CD8-positive, alpha-beta memory T cell (primary cell): Measurements from ENCODE around the gene NARS2. TPM values are rescaled to one million over a fixed set of nuclear protein-coding genes. Genes with fewer than 3 reads are reported as not detected.

Source experiments
- CTCF ChIA-PET: fragments of 350-600 bp; sonication (Branson Sonifier 250); formaldehyde crosslinking; loops from one replicate; lab custom pipeline; 2021; ENCODE audit warnings: antibody characterized with exemption; lab: Charles Lee
- POLR2A ChIA-PET: fragments of 350-600 bp; sonication (Branson Sonifier 250); formaldehyde crosslinking; loops from one replicate; lab custom pipeline; 2021; ENCODE audit warnings: antibody characterized with exemption; lab: Charles Lee
- DNase-seq, 5 donors: peaks; one replicate each; pipeline versions ENCODE4 v3.0.0 to v3.0.0-alpha.2; 2020 to 2022; ENCODE audit warnings: mixed read lengths in 1 of 5
- H3K27ac ChIP-seq: one replicate; pipeline ENCODE4 v1.7.0; 2013; ENCODE audit warnings: low read depth, mild to moderate bottlenecking, low read length, moderate library complexity
- H3K27me3 ChIP-seq: 2 replicates; pipeline ENCODE4 v1.7.0; 2013; ENCODE audit warnings: low read length, mild to moderate bottlenecking; ENCODE audit not compliant: insufficient read depth, poor library complexity, severe bottlenecking
- H3K36me3 ChIP-seq: 2 replicates; pipeline ENCODE4 v1.7.0; 2013; ENCODE audit warnings: mild to moderate bottlenecking, low read length, moderate library complexity; ENCODE audit not compliant: insufficient read depth
- H3K4me1 ChIP-seq: 2 replicates; pipeline ENCODE4 v1.7.0; 2013; ENCODE audit warnings: mild to moderate bottlenecking, low read length, moderate library complexity; ENCODE audit not compliant: insufficient read depth
- H3K4me3 ChIP-seq: 2 replicates; pipeline ENCODE4 v1.7.0; 2013; ENCODE audit warnings: mild to moderate bottlenecking, low read length
- H3K9me3 ChIP-seq: 2 replicates; pipeline ENCODE4 v1.7.0; 2013; ENCODE audit warnings: mild to moderate bottlenecking, low read length
- H3K27ac Mint-ChIP-seq, 8 donors: one replicate each; pipeline ENCODE4 v1.8.0; 2020 to 2021; ENCODE audit warnings: mixed read lengths in 8 of 8, mild to moderate bottlenecking in 6 of 8, inconsistent platforms in 3 of 8, moderate library complexity in 3 of 8
- H3K27me3 Mint-ChIP-seq, 2 donors: one replicate each; pipeline ENCODE4 v1.8.0; 2020 to 2021; ENCODE audit warnings: mixed read lengths in 2 of 2, mild to moderate bottlenecking in 1 of 2, moderate library complexity in 1 of 2
- H3K36me3 Mint-ChIP-seq, 3 donors: one replicate each; pipeline ENCODE4 v1.8.0; 2020 to 2021; ENCODE audit warnings: mixed read lengths in 3 of 3, inconsistent platforms in 1 of 3, mild to moderate bottlenecking in 1 of 3
- H3K4me1 Mint-ChIP-seq, 3 donors: one replicate each; pipeline ENCODE4 v1.8.0; 2020 to 2021; ENCODE audit warnings: mixed read lengths in 3 of 3, inconsistent platforms in 1 of 3, mild to moderate bottlenecking in 1 of 3
- H3K4me3 Mint-ChIP-seq, 7 donors: one replicate each; pipeline ENCODE4 v1.8.0; 2020 to 2021; ENCODE audit warnings: mixed read lengths in 7 of 7, mild to moderate bottlenecking in 6 of 7, moderate library complexity in 4 of 7, inconsistent platforms in 2 of 7
- H3K9me3 Mint-ChIP-seq, 5 donors: one replicate each; pipeline ENCODE4 v1.8.0; 2020 to 2022; ENCODE audit warnings: mixed read lengths in 5 of 5, mild to moderate bottlenecking in 3 of 5, moderate library complexity in 2 of 5, inconsistent platforms in 1 of 5
- polyA plus RNA-seq: library from polyadenylated mRNA; unstranded; fragments of 300-500 nt; fragmentation: Illumina TruSeq; gene quantifications from one replicate; pipeline ENCODE4 v1.2.3, GENCODE V29; 2021
- total RNA-seq, 2 experiments: library from RNA; stranded (reverse); gene quantifications; one replicate each; pipeline ENCODE4 v1.2.3, GENCODE V29; 2021

NARS2 gene
- total and polyA plus RNA-seq, 3 experiments from 2014 or later = 14.5 to 24.5 (median 23.9) TPM

DNA sequence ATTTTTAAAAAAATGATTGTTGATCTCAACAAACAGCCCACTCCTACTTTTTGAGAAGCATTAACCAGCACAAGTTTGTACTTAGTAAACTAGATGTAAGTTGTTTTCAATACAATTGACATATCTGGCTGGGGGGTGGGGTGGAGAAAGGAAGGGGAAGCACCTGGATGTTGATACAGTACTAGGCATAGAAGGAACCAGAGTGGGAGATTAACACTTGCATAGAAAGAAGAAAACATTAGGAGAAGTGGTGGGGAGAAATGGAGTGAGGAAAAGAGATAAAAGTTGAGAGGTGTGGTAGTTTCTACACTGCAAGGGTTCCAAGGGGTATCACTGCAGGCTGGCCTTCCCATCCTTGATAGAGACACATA, 146.4 kb downstream of the NARS2 start:
- no peaks in the 10 kb centered on the region for H3K27me3 ChIP-seq
- H3K4me3 Mint-ChIP-seq = no peak overlapping the region
- ChIA-PET POLR2A (no interaction called here), CTCF (interaction anchor here (1.6 to 2.1 kb wide), 2 partner anchors 10 to 136 kb away, joined by 5 read pairs; partner anchors contain the start of gene GAB2)
- peak overlapping the region in 2 of 8 donors; percentile 65 to 74 for H3K27ac Mint-ChIP-seq
- DNase-seq = no peak
- H3K4me1 ChIP-seq = no peaks in the 10 kb centered on the region
- no peak overlapping the region for H3K27ac ChIP-seq
- no peaks in the 10 kb centered on the region for H3K9me3 Mint-ChIP-seq
- H3K36me3 Mint-ChIP-seq = peaks cover 0 to 11% (median 4%) of the 10 kb centered on the region in 3 donors
- peaks cover 0 to 4% (median 0%) of the 10 kb centered on the region in 3 donors for H3K4me1 Mint-ChIP-seq
- H3K9me3 ChIP-seq = no peaks in the 10 kb centered on the region
- peaks cover 0 to 1% of the 10 kb centered on the region in 2 donors for H3K27me3 Mint-ChIP-seq
- H3K4me3 ChIP-seq = no peak overlapping the region
- H3K36me3 ChIP-seq = no peaks in the 10 kb centered on the region

GRCh38 chr11:78427615-78428265, 146.9 kb downstream of the NARS2 start:
- no peak for DNase-seq
- H3K27me3 ChIP-seq = no peaks in the 10 kb centered on the region
- H3K27me3 Mint-ChIP-seq = peaks cover 0 to 1% of the 10 kb centered on the region in 2 donors
- peaks cover 0 to 4% (median 0%) of the 10 kb centered on the region in 3 donors for H3K4me1 Mint-ChIP-seq
- H3K9me3 Mint-ChIP-seq = no peaks in the 10 kb centered on the region
- H3K36me3 ChIP-seq = no peaks in the 10 kb centered on the region
- H3K27ac Mint-ChIP-seq = no peak overlapping the region
- POLR2A ChIA-PET = interaction anchor here (1.0 kb wide), 1 partner anchor 9 kb away, joined by 3 read pairs; no protein-coding TSS in a partner anchor
- CTCF ChIA-PET = interaction anchor here (1.6 kb wide), 1 partner anchor 137 kb away, joined by 5 read pairs; no protein-coding TSS in a partner anchor
- no peak overlapping the region for H3K27ac ChIP-seq
- peaks cover 0 to 11% (median 4%) of the 10 kb centered on the region in 3 donors for H3K36me3 Mint-ChIP-seq
- no peaks in the 10 kb centered on the region for H3K9me3 ChIP-seq
- H3K4me3 ChIP-seq = no peak overlapping the region
- no peaks in the 10 kb centered on the region for H3K4me1 ChIP-seq
- no peak overlapping the region for H3K4me3 Mint-ChIP-seq

DNA sequence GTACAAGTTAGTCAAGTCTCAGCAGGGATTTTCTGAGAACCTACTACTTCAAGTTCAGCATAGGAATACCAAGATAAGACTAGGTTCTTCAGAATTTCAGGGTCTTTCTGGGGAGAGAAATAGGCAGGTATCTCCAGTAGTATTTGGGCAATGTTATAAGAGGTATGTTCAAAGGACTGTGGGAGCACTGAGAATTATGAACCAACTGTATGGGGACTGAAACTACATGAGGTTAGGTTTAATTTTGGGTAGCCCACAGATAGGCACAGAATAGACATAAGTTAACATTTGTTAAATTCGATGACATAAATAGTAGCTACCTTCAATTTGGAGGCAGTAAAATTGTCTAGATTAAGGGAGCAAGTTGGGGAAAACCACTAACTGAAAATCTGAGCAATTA, 147.8 kb downstream of the NARS2 start:
- H3K4me3 ChIP-seq = no peak overlapping the region
- Mint-ChIP-seq H3K27ac (no peak overlapping the region), H3K36me3 (peaks cover 0 to 10% (median 4%) of the 10 kb centered on the region in 3 donors), H3K27me3 (peaks cover 0 to 1% of the 10 kb centered on the region in 2 donors), H3K4me1 (peaks cover 0 to 4% (median 0%) of the 10 kb centered on the region in 3 donors), H3K4me3 (no peak overlapping the region), H3K9me3 (no peaks in the 10 kb centered on the region)
- H3K27me3 ChIP-seq = no peaks in the 10 kb centered on the region
- H3K9me3 ChIP-seq = no peaks in the 10 kb centered on the region
- no peaks in the 10 kb centered on the region for H3K36me3 ChIP-seq
- no peaks in the 10 kb centered on the region for H3K4me1 ChIP-seq
- H3K27ac ChIP-seq = no peak overlapping the region
- DNase-seq = no peak
- ChIA-PET POLR2A (interaction anchor here (1.0 kb wide), 1 partner anchor 8 kb away, joined by 3 read pairs; no protein-coding TSS in a partner anchor), CTCF (interaction anchor here (1.6 kb wide), 1 partner anchor 138 kb away, joined by 5 read pairs; no protein-coding TSS in a partner anchor)

DNA sequence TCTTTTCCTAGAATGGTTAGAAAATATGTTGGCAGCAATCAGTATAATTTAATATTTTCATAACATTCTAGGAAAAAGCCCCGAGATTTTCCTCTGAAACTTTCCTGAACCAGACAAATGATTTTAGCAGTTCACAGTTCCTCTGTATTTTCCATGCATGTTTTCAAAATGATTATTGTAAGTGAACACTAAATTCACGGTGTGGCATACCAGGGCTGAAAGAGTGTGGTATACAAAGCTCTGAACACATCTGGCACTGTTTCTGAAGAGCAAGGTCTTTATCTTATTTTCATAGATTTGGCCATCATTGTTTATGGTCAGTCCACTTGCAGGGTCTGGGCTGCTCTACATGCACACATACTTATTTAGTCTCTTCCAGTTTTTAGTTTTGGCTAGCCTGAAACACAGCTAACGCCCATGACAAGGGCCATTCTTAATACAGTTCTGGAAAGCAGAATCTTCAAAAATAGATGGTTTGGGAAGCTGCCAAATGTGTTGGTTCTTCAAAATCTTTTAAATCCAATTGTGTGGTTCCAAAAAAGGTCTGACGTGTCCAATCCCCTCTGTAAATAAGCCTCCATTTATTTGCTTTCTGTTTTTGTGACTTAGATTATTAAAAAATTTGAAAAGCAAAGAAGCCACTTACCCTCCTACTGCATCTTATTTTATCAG, 149.1 kb downstream of the NARS2 start:
- peaks cover 5 to 9% of the 10 kb centered on the region in 2 donors for H3K27me3 Mint-ChIP-seq
- H3K36me3 Mint-ChIP-seq = peaks cover 0 to 4% (median 4%) of the 10 kb centered on the region in 3 donors
- no peaks in the 10 kb centered on the region for H3K36me3 ChIP-seq
- H3K4me3 ChIP-seq = no peak overlapping the region
- no peak overlapping the region for H3K27ac ChIP-seq
- POLR2A ChIA-PET = no interaction called here
- no peaks in the 10 kb centered on the region for H3K4me1 ChIP-seq
- no peak overlapping the region for H3K27ac Mint-ChIP-seq
- no peaks in the 10 kb centered on the region for H3K9me3 ChIP-seq
- H3K9me3 Mint-ChIP-seq = no peaks in the 10 kb centered on the region
- CTCF ChIA-PET = interaction anchor here (0.9 kb wide), 1 partner anchor 14 kb away, joined by 3 read pairs; no protein-coding TSS in a partner anchor
- no peak overlapping the region for H3K4me3 Mint-ChIP-seq
- no peaks in the 10 kb centered on the region for H3K27me3 ChIP-seq
- peaks cover 0 to 8% (median 6%) of the 10 kb centered on the region in 3 donors for H3K4me1 Mint-ChIP-seq
- DNase-seq = no peak

DNA sequence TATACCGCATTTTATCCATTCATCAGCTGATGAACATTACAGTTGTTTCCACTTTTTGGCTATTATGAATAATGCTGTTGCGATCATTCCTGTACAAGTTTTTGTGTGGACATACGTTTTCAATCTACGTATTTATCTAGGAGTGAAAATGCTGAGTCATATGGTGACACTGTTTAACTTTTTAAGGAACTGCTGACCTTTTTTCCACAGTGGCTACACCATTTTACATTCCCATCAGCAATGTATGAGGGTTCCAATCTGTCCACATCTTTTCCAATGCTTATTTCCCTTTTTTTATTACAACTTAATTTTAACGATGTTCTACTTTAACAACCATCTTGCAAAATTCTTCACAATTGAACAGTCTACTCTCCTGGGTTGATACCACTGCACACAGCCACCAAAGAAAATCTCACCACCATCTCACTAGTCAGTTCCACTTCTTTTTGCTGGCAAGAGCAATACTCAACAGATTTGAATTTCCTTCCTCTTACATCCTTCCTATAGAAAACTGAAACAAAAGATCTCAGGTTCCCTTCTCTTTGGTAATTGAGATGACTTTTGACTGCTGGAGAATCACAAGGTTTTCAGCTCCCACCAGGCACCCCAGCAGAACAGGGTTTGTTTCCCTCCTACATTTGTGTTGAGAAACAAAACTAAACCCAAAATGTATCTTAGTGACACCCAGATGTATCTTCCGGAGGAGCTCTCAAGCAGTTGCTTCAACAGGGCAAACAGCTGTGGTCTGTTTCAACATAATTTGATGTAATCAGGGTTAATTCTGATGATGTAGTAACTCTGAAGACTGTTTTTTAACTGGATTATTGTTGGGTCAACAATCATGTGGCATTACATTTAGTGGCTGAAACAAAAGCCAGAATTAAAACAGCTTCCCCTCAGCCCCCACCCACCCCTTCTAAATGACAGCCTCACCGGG, 150.1 kb downstream of the NARS2 start:
- DNase-seq = no peak
- H3K4me1 Mint-ChIP-seq = peaks cover 0 to 10% (median 9%) of the 10 kb centered on the region in 3 donors
- H3K4me3 Mint-ChIP-seq = no peak overlapping the region
- POLR2A ChIA-PET = no interaction called here
- H3K27ac Mint-ChIP-seq = peak overlapping the region in 1 of 8 donors; percentile 75
- H3K9me3 Mint-ChIP-seq = no peaks in the 10 kb centered on the region
- Histone ChIP-seq H3K9me3 (no peaks in the 10 kb centered on the region), H3K4me1 (no peaks in the 10 kb centered on the region), H3K27me3 (no peaks in the 10 kb centered on the region), H3K27ac (no peak overlapping the region), H3K36me3 (no peaks in the 10 kb centered on the region), H3K4me3 (no peak overlapping the region)
- CTCF ChIA-PET = interaction anchor here (0.9 kb wide), 1 partner anchor 15 kb away, joined by 3 read pairs; no protein-coding TSS in a partner anchor
- peaks cover 10 to 11% of the 10 kb centered on the region in 2 donors for H3K27me3 Mint-ChIP-seq
- peaks cover 0 to 3% (median under 1%) of the 10 kb centered on the region in 3 donors for H3K36me3 Mint-ChIP-seq

GRCh38 chr11:78423241-78423640, 151.4 kb downstream of the NARS2 start:
- peaks cover 0 to 1% (median 0%) of the 10 kb centered on the region in 3 donors for H3K36me3 Mint-ChIP-seq
- Histone ChIP-seq H3K36me3 (no peaks in the 10 kb centered on the region), H3K27ac (no peak overlapping the region), H3K9me3 (no peaks in the 10 kb centered on the region), H3K27me3 (peaks cover 7% of the 10 kb centered on the region), H3K4me3 (no peak overlapping the region), H3K4me1 (peaks cover 4% of the 10 kb centered on the region)
- H3K27me3 Mint-ChIP-seq = peaks cover 11 to 18% of the 10 kb centered on the region in 2 donors
- peaks cover 9 to 17% (median 17%) of the 10 kb centered on the region in 3 donors for H3K4me1 Mint-ChIP-seq
- CTCF ChIA-PET = no interaction called here
- no peak overlapping the region for H3K4me3 Mint-ChIP-seq
- no peak for DNase-seq
- no peak overlapping the region for H3K27ac Mint-ChIP-seq
- no peaks in the 10 kb centered on the region for H3K9me3 Mint-ChIP-seq
- POLR2A ChIA-PET = no interaction called here

- peak overlapping the region in 1 of 8 donors; percentile 72 for H3K27ac Mint-ChIP-seq
- POLR2A ChIA-PET = no interaction called here
Measured at GRCh38 chr11:78420796-78421209, 153.9 kb downstream of the NARS2 start.

More at GRCh38 chr11:78420796-78421209, 153.9 kb downstream of the NARS2 start:
- H3K4me1 ChIP-seq = peaks cover 6% of the 10 kb centered on the region
- H3K27ac ChIP-seq = no peak overlapping the region
- H3K27me3 Mint-ChIP-seq = peaks cover 11 to 18% of the 10 kb centered on the region in 2 donors
- H3K4me1 Mint-ChIP-seq = peaks cover 19 to 28% (median 28%) of the 10 kb centered on the region in 3 donors
- DNase-seq = no peak
- CTCF ChIA-PET = interaction anchor here (1.7 to 7.1 kb wide), 2 partner anchors 10 to 144 kb away, joined by 8 to 78 read pairs; no protein-coding TSS in a partner anchor
- peaks cover 0 to 3% (median 1%) of the 10 kb centered on the region in 3 donors for H3K36me3 Mint-ChIP-seq
- peak overlapping the region in 1 of 7 donors; percentile 29 for H3K4me3 Mint-ChIP-seq
- no peaks in the 10 kb centered on the region for H3K36me3 ChIP-seq
- no peaks in the 10 kb centered on the region for H3K9me3 ChIP-seq
- no peaks in the 10 kb centered on the region for H3K9me3 Mint-ChIP-seq
- H3K4me3 ChIP-seq = no peak overlapping the region
- peaks cover 9% of the 10 kb centered on the region for H3K27me3 ChIP-seq
